AG09309 (cell line): ENCODE results near the gene DACH2.

Source experiments
- DNase-seq: peaks from one replicate; pipeline ENCODE4 v3.0.0-alpha.2; 2010; ENCODE audit warnings: low read depth
- H3K4me3 ChIP-seq: 2 replicates; pipeline ENCODE4 v1.5.1; 2011; ENCODE audit warnings: mild to moderate bottlenecking, low read depth, low read length, moderate library complexity; ENCODE audit not compliant: control insufficient read depth
- CTCF ChIP-seq: IDR thresholded peaks from 2 replicates; pipeline ENCODE4 v1.5.1; 2011; ENCODE audit warnings: mild to moderate bottlenecking, low read depth, low read length, inconsistent platforms; ENCODE audit not compliant: insufficient read depth, control insufficient read depth; ENCODE audit errors: missing control alignments

DACH2 gene

GRCh38 chrX:86241547-86241946 is 93.3 kb downstream of the DACH2 start:
- TF ChIP-seq CTCF, result no peak
- H3K4me3 ChIP-seq, result no peak overlapping the region
- DNase-seq, result no peak

- no peak for DNase-seq
- H3K4me3 ChIP-seq, result no peak overlapping the region
- no peak for TF ChIP-seq CTCF
Observed at GRCh38 chrX:86263526-86263925, 115.3 kb downstream of the DACH2 start.

GRCh38 chrX:86295293-86295692 is 147.0 kb downstream of the DACH2 start:
- TF ChIP-seq CTCF, result no peak
- no peak for DNase-seq
- H3K4me3 ChIP-seq, result no peak overlapping the region

GRCh38 chrX:86322913-86323312 is 174.7 kb downstream of the DACH2 start:
- H3K4me3 ChIP-seq, result no peak overlapping the region
- no peak for DNase-seq
- no peak for TF ChIP-seq CTCF

- no peak for DNase-seq
- no peak overlapping the region for H3K4me3 ChIP-seq
- TF ChIP-seq CTCF, result no peak
Observed at GRCh38 chrX:86329174-86329573, 180.9 kb downstream of the DACH2 start.

GRCh38 chrX:86348669-86349068 is 200.4 kb downstream of the DACH2 start:
- no peak overlapping the region for H3K4me3 ChIP-seq
- no peak for TF ChIP-seq CTCF
- DNase-seq, result no peak

- no peak overlapping the region for H3K4me3 ChIP-seq
- TF ChIP-seq CTCF, result no peak
- DNase-seq, result no peak
Observed at GRCh38 chrX:86349115-86349514, 200.9 kb downstream of the DACH2 start.
